ENCODE measurements around the gene ATP11A. TPM values are rescaled to one million over a fixed set of nuclear protein-coding genes. Genes with fewer than 3 reads are reported as not detected.

Gene ATP11A
- total and polyA plus RNA-seq, 2 donors (not counting 3 experiments of a cell fraction or from before 2014, with no cell fraction given): 16.5 to 88.1 TPM

DNA sequence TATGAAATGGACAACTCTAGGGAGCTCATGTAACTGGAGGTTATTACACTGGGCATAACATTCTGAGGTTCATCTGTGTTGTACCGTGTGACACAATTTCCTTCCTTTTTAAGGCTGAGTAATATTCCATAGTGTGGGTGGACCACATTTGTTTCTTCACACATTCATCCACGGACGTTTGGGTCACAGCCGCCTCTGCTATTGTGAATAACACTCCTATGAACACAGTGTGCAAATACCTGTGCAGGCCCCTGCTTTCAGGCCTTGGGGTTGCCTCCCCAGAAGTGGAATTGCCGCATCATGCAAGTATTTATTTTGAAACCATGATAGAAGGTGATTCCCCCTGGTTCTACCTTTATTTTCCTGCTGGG, 215.8 kb downstream of the ATP11A start:
- Histone ChIP-seq H3K9me3 (replicated peaks; ENCODE audit: control insufficient read depth, insufficient read depth, low read length) (no peaks in the 10 kb centered on the region), H3K9ac (replicated peaks; ENCODE audit: extremely low read depth, insufficient read depth, low read length) (no peak overlapping the region), H3K4me1 (ENCODE audit: control insufficient read depth, extremely low read depth, insufficient read depth, low read length) (no peaks in the 10 kb centered on the region), H3K9me1 (replicated peaks; ENCODE audit: control insufficient read depth, extremely low read depth, insufficient read depth, low read length) (no peaks in the 10 kb centered on the region), H3K79me2 (ENCODE audit: control insufficient read depth, insufficient read depth, low read length) (no peaks in the 10 kb centered on the region), H3K36me3 (ENCODE audit: control insufficient read depth in 2 of 2, extremely low read depth in 1 of 2, insufficient read depth in 2 of 2, low read length in 2 of 2) (no peaks in the 10 kb centered on the region), H4K20me1 (replicated peaks; ENCODE audit: control insufficient read depth, extremely low read depth, insufficient read depth, low read length) (no peaks in the 10 kb centered on the region), H3K4me2 (ENCODE audit: insufficient read depth, low read length) (no peak overlapping the region), H3K4me3 (replicated peaks in 1 of 3; ENCODE audit: insufficient read depth in 1 of 3, low read depth in 1 of 3, low read length in 3 of 3) (no peak overlapping the region), H3K27me3 (ENCODE audit: control insufficient read depth in 2 of 2, insufficient read depth in 2 of 2, low read length in 2 of 2) (no peaks in the 10 kb centered on the region), H3K27ac (ENCODE audit: insufficient read depth, low read depth, low read length) (no peak overlapping the region), H2AFZ (ENCODE audit: low read depth, low read length) (no peak overlapping the region)
- intact Hi-C loops (cut with micrococcal nuclease): no loop called here
- no TSS peak for BruUV-seq (replicated peaks)
- ChIA-PET POLR2A (no interaction called here), CTCF (no interaction called here)
- no peak for DNase-seq (ENCODE audit: low read depth, low spot score)
- dilution Hi-C loops (cut with MboI; ENCODE audit: extremely low pct_ligation_motif_present, low sequenced_read_pairs): no loop called here
- no peak for FAIRE-seq
- TF ChIP-seq, protein P1, sequence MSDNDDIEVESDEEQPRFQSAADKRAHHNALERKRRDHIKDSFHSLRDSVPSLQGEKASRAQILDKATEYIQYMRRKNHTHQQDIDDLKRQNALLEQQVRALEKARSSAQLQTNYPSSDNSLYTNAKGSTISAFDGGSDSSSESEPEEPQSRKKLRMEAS (IDR thresholded peaks at IDR 0.05; ENCODE audit: insufficient read depth, insufficient read length): no peak
- TF ChIP-seq MYC (IDR thresholded peaks at IDR 0.05; ENCODE audit: low read depth, low read length): no peak
- TF ChIP-seq FOS (IDR thresholded peaks at IDR 0.05; ENCODE audit: borderline replicate concordance, insufficient read depth, low read length): no peak
- no peak for TF ChIP-seq POLR2AphosphoS5 (IDR thresholded peaks at IDR 0.05; ENCODE audit: insufficient read depth, low read depth, low read length)
- no peak for TF ChIP-seq CTCF (IDR thresholded peaks at IDR 0.05; ENCODE audit: extremely low read depth in 1 of 2, insufficient read depth in 1 of 2, low read depth in 1 of 2, low read length in 2 of 2)
- TF ChIP-seq EZH2 (IDR thresholded peaks at IDR 0.05; ENCODE audit: borderline replicate concordance, low read depth, low read length, severe bottlenecking): no peak
- no peak for TF ChIP-seq GATA2 (IDR thresholded peaks at IDR 0.05; ENCODE audit: insufficient read depth, insufficient read length, low read depth, low read length)
- TF ChIP-seq JUN (IDR thresholded peaks at IDR 0.05; ENCODE audit: borderline replicate concordance, insufficient read depth, insufficient read length, low read depth): no peak
- no peak for TF ChIP-seq POLR2A (IDR thresholded peaks at IDR 0.05; ENCODE audit: low read depth, low read length)

Data from endothelial cell of umbilical vein (primary cell).